Measurements from ENCODE around the gene PLS3.

The PLS3 gene

GRCh38 chrX:115696939-115697338 is 136.0 kb downstream of the PLS3 start:
- Histone ChIP-seq H3K79me2 (ENCODE audit: low read length) (no peaks in the 10 kb centered on the region), H3K36me3 (replicated peaks; ENCODE audit: low read depth, low read length) (no peaks in the 10 kb centered on the region), H3K27ac (ENCODE audit: low read length) (no peak overlapping the region), H3K4me2 (ENCODE audit: low read length) (no peak overlapping the region), H4K20me1 (ENCODE audit: insufficient read depth, low read length) (no peaks in the 10 kb centered on the region), H3K9ac (ENCODE audit: low read length) (no peak overlapping the region), H2AFZ (ENCODE audit: low read depth, low read length) (no peak overlapping the region), H3K4me3 (ENCODE audit: low read length) (no peak overlapping the region), H3K4me1 (ENCODE audit: low read length) (no peaks in the 10 kb centered on the region), H3K27me3 (ENCODE audit: low read depth, low read length) (no peaks in the 10 kb centered on the region), H3K9me3 (ENCODE audit: insufficient read depth, low read length) (no peaks in the 10 kb centered on the region)
- TF ChIP-seq EZH2phosphoT487 (IDR thresholded peaks at IDR 0.05; ENCODE audit: low read depth) = no peak
- TF ChIP-seq CTCF (IDR thresholded peaks at IDR 0.05; ENCODE audit: low read depth, low read length) = no peak

- TF ChIP-seq EZH2phosphoT487 (IDR thresholded peaks at IDR 0.05; ENCODE audit: low read depth) = no peak
- TF ChIP-seq CTCF (IDR thresholded peaks at IDR 0.05; ENCODE audit: low read depth, low read length) = no peak
- Histone ChIP-seq H3K36me3 (replicated peaks; ENCODE audit: low read depth, low read length) (no peaks in the 10 kb centered on the region), H3K27ac (ENCODE audit: low read length) (no peak overlapping the region)
Measured at GRCh38 chrX:115697806-115698205, 136.8 kb downstream of the PLS3 start.

More at GRCh38 chrX:115697806-115698205, 136.8 kb downstream of the PLS3 start:
- H4K20me1 ChIP-seq (ENCODE audit: insufficient read depth, low read length) = no peaks in the 10 kb centered on the region
- H3K9me3 ChIP-seq (ENCODE audit: insufficient read depth, low read length) = no peaks in the 10 kb centered on the region
- no peaks in the 10 kb centered on the region for H3K4me1 ChIP-seq (ENCODE audit: low read length)
- no peak overlapping the region for H2AFZ ChIP-seq (ENCODE audit: low read depth, low read length)
- no peaks in the 10 kb centered on the region for H3K27me3 ChIP-seq (ENCODE audit: low read depth, low read length)
- H3K4me3 ChIP-seq (ENCODE audit: low read length) = no peak overlapping the region
- no peaks in the 10 kb centered on the region for H3K79me2 ChIP-seq (ENCODE audit: low read length)
- H3K9ac ChIP-seq (ENCODE audit: low read length) = no peak overlapping the region
- no peak overlapping the region for H3K4me2 ChIP-seq (ENCODE audit: low read length)
